ENCODE results near the gene EPX.
"Not testable (repeated sequence)": the region's sequence is repeated elsewhere in the genome, so short reads cannot be mapped to it uniquely, and the experiment has no call there.

EPX gene

DNA sequence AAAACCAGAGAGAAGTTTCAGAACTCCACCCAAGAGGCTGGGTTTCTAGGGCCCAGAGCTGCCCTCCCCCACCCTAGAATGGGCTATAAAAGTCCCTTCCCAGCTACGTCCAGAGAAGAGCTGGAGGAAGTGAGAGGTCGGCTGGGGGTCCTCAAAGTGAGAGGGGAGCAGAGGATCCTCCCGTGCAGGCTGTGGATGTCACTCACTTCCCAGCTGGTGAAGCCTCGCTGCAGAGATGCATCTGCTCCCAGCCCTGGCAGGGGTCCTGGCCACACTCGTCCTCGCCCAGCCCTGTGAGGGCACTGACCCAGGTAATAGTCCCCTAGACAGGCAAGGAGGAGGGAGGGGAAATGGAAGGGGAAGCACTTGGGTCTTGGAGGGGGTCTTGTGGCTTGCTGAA, at the start of gene EPX:
TSS of gene EPX (plus strand) at position 115 of the 400 bp plus-strand sequence. CDS start at position 236, 121 bp downstream.
- DNase-seq (ENCODE audit: extremely low read depth, low read depth) = no peak
- TF ChIP-seq, protein P1, sequence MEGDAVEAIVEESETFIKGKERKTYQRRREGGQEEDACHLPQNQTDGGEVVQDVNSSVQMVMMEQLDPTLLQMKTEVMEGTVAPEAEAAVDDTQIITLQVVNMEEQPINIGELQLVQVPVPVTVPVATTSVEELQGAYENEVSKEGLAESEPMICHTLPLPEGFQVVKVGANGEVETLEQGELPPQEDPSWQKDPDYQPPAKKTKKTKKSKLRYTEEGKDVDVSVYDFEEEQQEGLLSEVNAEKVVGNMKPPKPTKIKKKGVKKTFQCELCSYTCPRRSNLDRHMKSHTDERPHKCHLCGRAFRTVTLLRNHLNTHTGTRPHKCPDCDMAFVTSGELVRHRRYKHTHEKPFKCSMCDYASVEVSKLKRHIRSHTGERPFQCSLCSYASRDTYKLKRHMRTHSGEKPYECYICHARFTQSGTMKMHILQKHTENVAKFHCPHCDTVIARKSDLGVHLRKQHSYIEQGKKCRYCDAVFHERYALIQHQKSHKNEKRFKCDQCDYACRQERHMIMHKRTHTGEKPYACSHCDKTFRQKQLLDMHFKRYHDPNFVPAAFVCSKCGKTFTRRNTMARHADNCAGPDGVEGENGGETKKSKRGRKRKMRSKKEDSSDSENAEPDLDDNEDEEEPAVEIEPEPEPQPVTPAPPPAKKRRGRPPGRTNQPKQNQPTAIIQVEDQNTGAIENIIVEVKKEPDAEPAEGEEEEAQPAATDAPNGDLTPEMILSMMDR (IDR thresholded peaks at IDR 0.05; ENCODE audit: low read depth, low read length) = no peak

GRCh38 chr17:58143335-58143734, 49.2 kb upstream of the EPX start:
- DNase-seq (ENCODE audit: extremely low read depth, low read depth) = not testable (repeated sequence)

DNA sequence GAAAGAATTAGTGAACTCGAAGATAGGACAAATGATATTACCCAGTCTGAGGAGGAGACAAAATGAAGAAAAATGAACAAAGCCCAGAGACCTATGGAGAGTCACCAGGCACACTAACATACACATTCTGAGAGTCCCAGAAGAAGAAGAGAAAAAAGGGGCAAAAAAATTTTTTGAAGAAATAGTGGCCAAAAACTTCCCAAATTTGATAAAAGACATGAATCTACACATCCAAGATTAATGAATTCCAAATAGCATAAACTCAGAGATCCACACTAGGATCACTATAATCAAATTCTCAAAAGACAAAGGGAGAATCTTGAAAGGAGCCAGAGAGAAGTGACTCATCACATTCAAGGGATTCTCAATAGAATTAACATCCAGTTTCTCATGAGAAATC, 47.7 kb upstream of the EPX start:
- no peak for DNase-seq (ENCODE audit: extremely low read depth, low read depth)
- TF ChIP-seq, protein P1 (IDR thresholded peaks at IDR 0.05; ENCODE audit: low read depth, low read length) = no peak

- TF ChIP-seq, protein P1 (IDR thresholded peaks at IDR 0.05; ENCODE audit: low read depth, low read length) = no peak
- no peak for DNase-seq (ENCODE audit: extremely low read depth, low read depth)
Measured at GRCh38 chr17:58147930-58148434, 44.5 kb upstream of the EPX start, which contains the start of gene OR4D1. Gene OR4D1, plus strand, starts transcription at chr17:58148384. Its CDS starts 6,770 bp downstream, at chr17:58155154.

DNA sequence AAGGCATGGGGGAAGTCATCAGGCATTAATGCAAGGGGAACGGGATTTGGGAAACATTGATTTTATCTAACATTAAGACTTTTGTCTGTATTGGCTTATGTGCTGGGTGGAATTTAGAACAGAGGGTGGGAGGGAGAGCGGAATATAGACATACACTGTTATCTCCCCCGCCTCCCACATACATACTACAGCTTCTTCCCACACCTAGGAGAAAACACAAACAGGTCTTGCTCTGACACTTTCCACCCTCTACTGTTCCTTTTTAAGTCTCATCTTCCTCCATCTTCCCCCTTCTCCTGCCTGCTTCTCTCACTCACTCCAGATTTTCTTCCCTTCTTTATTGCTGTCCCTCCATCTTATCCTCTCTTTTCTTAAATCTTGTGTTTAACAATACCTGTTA, 43.9 kb upstream of the EPX start:
- TF ChIP-seq, protein P1 (IDR thresholded peaks at IDR 0.05; ENCODE audit: low read depth, low read length) = no peak
- DNase-seq (ENCODE audit: extremely low read depth, low read depth) = no peak

DNA sequence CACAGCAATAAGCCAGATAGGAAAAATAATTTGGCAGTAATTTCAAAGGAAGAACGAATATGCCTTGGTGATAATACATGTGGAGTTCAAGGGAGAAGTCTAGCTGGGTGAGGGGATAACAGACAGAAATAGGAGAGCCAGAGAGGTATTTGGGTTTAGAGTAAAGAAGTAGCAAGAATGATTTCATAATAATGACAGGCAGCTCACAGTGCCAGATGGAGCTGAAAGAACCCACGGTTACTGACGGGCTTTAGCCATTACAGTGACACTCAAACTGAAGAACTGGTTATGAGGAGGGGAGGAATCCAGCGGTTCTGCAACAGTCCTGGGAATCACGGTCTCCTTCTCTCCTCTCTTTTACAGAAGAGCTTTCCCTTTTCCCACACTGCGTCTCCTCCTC, 42.1 kb upstream of the EPX start:
- no peak for DNase-seq (ENCODE audit: extremely low read depth, low read depth)
- TF ChIP-seq, protein P1 (IDR thresholded peaks at IDR 0.05; ENCODE audit: low read depth, low read length) = no peak

GRCh38 chr17:58153046-58153445, 39.5 kb upstream of the EPX start:
- no peak for DNase-seq (ENCODE audit: extremely low read depth, low read depth)
- TF ChIP-seq, protein P1 (IDR thresholded peaks at IDR 0.05; ENCODE audit: low read depth, low read length) = no peak

GRCh38 chr17:58153671-58154070, 38.9 kb upstream of the EPX start:
- TF ChIP-seq, protein P1 (IDR thresholded peaks at IDR 0.05; ENCODE audit: low read depth, low read length) = no peak
- no peak for DNase-seq (ENCODE audit: extremely low read depth, low read depth)

Data from AG09319 (cell line).